SK-N-DZ (cell line): ENCODE data around the gene TRIM37.
"Not testable (repeated sequence)": the region's sequence is repeated elsewhere in the genome, so short reads cannot be mapped to it uniquely, and the experiment has no call there.

Experiments used
- DNase-seq: peaks from one replicate; pipeline ENCODE4 v3.0.0-alpha.2; 2015; ENCODE audit warnings: low spot score

TRIM37 gene

DNA sequence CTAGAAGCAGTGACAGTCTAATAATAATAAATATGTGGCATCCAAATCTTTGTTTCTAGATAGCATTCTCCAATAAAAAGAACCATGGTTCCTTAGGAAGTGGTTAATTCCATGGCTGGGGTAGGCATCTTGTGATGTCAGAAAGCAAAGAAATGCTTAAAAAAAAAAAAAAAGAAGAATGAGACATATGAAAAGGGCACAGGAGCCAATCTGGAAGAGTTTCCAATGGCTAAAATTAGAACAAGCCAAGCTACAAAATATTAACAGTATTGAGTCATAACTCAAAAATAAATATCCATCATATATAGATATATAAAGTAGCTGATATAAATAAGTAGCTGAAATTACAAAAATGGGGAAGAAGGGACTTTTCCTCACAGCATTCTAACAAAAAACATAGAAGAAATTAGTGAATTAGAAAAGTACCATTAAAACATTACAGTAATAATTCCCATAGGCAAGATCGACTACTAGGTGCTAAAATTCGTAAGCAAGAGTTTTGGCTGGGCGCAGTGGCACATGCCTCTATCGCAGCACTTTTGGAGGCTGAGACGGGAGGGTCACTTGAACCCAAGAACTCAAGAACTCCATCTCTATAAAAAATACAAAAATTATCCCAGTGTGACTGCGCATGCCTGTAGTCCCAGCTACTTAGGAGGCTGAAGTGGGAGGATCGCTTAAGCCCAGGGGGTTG, 111.3 kb downstream of the TRIM37 start:
- no peak for DNase-seq

- no peak for DNase-seq
Observed at GRCh38 chr17:58993311-58993710, 113.4 kb downstream of the TRIM37 start.

DNA sequence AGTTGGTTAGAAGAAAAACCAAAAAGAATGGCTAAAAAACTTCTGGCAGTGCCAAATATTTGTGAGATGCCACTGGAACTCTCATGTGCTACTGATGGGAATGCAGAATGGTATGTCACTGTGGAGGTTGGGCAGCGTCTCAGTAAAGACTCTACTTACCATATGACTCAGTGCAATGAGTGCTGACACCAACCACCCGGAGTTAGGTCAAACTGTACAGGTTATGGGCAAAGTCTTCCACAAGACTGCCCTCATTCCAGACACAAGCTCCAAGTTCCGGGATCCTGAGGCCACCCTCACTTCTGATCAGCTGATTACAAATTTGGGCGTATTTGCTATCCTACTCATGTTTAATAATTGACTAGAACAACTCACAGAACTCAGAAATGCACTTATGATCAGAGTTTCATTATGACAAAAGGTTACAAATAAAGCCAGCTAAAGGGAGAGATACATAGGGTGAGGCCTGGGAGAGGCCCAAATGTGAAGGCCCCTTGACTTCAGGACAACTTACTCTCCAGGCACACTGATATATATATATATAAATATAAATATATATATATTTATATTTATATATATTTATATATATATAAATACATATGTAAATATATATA, 114.9 kb downstream of the TRIM37 start:
- DNase-seq = no peak

- DNase-seq = no peak
Observed at GRCh38 chr17:58989629-58990028, 117.1 kb downstream of the TRIM37 start.

DNA sequence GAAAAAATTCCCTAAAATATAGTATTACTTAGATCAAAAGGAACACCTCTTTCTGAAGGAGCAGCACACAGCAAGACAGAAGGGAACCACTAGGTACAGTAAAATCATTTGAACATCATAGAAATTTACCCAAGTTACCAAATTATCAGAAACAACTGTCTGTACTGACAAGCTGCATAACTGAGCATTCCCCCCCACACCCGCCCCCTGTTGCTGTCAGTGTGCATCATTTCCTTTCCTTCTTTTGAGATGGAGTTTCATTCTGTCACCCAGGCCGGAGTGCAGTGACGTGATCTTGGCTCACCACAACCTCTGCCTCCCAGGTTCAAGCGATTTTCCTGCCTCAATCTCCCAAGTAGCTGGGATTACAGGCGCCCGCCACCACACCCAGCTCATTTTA, 120.7 kb downstream of the TRIM37 start:
- no peak for DNase-seq

GRCh38 chr17:58985367-58985766, 121.3 kb downstream of the TRIM37 start:
- no peak for DNase-seq

DNA sequence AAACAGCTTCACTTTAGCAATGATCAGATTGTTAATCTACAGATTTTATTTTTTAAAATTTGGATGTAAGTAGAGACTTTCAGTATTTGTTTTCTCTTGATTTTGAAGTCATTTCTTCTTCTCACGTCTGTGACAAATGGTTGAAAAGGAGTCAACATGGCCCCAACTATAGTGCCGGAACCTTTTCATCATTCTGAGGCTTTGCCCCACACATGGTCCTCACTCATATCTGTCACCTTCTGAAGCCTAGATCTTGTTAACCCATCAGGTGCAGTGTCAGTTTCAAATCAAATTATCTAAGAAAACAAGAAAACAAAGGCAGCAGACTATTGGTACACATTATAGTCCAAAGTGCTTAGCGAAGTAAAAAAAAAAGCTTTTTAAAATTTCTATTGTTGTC, 124.1 kb downstream of the TRIM37 start:
- no peak for DNase-seq

GRCh38 chr17:58980706-58981481, 125.8 kb downstream of the TRIM37 start:
- DNase-seq = no peak

- no peak for DNase-seq
Observed at GRCh38 chr17:58976541-58976940, 130.1 kb downstream of the TRIM37 start.

GRCh38 chr17:58974354-58974753, 132.3 kb downstream of the TRIM37 start:
- no peak for DNase-seq

- DNase-seq = no peak
Observed at GRCh38 chr17:58970609-58971450, 135.8 kb downstream of the TRIM37 start.

DNA sequence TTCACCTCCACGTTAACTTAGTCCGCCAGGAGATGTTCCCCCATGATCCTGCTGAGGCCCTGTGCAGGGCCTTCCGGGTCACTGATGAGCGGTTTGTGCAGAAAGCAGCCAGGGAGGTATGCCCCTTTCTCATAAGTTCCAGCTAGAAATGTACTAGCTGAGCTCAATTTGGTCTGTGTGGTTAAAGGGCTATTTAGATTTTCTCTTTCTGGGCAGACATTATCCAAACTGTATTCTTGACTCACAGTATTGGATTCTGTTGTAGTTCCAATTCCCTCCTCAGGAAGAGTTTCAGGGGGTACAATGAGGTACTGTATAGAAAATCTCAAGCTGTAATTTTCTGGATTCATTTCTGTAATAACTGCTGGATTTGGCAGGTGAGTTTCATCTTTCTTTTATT, 137.1 kb downstream of the TRIM37 start:
- DNase-seq = no peak

- DNase-seq = peak; percentile 37
Observed at GRCh38 chr17:58969156-58969555, 137.5 kb downstream of the TRIM37 start.

GRCh38 chr17:58968426-58969061, 138.1 kb downstream of the TRIM37 start:
- no peak for DNase-seq

DNA sequence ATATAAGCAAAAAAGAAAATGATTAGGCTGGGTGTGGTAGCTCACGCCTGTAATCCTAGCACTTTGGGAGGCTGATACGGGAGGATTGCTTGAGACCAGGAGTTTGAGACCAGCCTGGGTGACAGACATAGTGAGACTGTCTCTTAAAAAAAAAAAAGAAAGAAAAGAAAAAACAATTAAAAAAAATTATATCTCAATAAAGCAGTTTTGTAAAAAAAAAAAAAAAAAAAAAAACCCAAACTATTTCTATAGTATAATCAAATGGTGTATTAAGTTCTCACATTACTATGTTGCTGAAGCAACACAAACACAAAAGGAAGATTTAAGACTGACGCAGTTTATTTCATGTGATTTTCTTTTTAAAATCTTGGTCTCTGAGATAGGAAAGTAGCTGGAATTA, 140.5 kb downstream of the TRIM37 start:
- no peak for DNase-seq

DNA sequence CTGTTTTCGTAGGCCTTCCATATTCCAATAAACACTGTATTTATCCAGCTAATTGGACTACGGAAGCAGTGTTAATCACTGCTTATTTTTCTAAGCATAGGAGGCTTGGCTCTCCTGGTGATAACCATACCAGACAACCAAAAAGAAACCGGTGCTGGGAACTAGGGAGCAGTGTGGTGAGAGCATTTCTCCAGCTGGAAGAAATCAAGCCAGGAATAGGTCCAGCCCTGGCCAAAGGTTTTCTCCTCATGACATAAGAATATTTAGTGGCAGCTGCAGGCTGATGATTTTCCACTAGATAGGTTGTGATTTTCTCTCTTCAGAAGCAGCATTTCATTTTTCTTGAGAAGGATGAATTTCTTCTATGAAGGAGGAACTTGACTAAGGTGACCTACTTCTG, 141.5 kb downstream of the TRIM37 start:
- DNase-seq = no peak

GRCh38 chr17:58960068-58960467, 146.6 kb downstream of the TRIM37 start:
- DNase-seq = no peak

DNA sequence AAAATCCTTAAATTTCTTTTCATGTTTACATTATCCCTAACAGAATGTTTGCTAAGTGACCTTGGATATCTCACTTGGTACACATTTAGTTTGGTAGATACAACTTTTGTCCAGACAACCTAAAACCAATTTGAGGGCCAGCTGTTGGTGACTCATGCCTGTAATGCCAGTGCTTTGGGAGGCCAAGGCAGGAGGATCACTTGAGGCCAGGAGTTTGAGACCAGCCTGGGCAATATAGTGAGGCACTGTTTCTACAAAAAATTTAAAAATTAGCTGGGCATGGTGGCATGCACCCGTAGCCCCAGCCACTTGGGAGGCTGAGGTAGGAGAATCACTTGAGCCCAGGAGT, 149.0 kb downstream of the TRIM37 start:
- not testable (repeated sequence) for DNase-seq

DNA sequence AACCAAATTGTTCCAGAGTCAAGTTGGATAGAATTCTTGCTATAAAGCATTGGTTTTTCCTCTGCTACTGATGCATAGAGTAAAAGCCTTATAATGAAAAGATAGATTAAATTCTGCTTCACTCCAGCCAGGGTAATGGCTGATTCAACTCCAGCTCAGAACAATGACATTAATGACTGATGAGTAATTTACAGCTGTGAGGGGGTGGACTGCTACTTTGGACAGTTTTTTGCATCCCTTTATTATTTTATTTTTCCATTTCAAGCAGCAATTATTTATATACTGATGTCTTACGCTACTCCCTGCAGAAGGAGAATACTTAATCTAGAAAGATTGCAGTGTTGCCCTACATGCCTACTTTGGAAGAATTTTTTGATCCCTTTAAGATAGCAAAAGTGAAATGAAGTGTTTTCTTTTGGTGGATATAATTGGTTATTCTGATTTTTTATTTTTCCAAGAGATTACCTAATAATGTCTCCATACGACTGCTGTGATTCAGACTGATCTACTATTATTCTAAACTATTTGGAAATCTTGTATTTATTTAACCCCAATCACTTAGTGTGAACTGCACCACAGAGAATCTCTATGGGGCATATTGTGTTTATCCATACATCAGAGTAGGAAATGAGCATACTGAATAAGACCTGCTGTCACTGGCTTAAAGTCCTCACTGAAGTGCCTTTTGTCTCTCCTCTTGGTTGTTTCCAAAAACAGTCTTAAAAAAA, 149.5 kb downstream of the TRIM37 start:
- no peak for DNase-seq

DNA sequence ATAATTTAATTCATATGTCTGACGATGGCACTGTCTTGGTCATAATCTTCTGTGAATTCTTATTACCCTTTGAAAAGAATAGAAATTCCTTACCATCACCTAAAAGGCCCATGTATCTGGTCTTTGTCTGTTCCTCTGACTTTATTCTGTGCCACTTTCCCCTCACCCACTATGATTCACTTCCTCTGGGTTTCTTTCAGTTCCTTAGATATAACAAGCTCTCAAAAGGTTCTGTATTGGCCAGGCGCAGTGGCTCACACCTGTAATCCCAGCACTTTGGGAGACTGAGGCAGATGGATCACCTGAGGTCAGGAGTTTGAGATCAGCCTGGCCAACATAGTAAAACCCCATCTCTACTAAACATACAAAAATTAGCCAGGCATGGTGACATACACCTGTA, 152.3 kb downstream of the TRIM37 start:
- DNase-seq = not testable (repeated sequence)

GRCh38 chr17:58947824-58948223, 158.9 kb downstream of the TRIM37 start:
- DNase-seq = no peak
